Measurements from ENCODE around the gene MCCD1. TPM values are rescaled to one million over a fixed set of nuclear protein-coding genes. Genes with fewer than 3 reads are reported as not detected.
"Not testable (repeated sequence)": the region's sequence is repeated elsewhere in the genome, so short reads cannot be mapped to it uniquely, and the experiment has no call there.

MCCD1 gene
- total and polyA plus RNA-seq, 2 donors, result not detected

GRCh38 chr6:31546339-31546957 is 17.7 kb downstream of the MCCD1 start, which contains the start of gene ATP6V1G2:
ATP6V1G2 (minus strand) TSS chr6:31546608; CDS start chr6:31546559, 49 bp downstream.
- DNase-seq (ENCODE audit: low read depth in 6 of 9, low spot score in 9 of 9), result peak; percentile 75 to 92 (median 84)

GRCh38 chr6:31546958-31547726 is 18.4 kb downstream of the MCCD1 start, which contains the start of gene NFKBIL1:
NFKBIL1 (plus strand) TSS chr6:31547608; CDS start chr6:31547695, 87 bp downstream.
- Histone ChIP-seq H3K27me3 (ENCODE audit: control insufficient read depth in 2 of 2, insufficient read depth in 1 of 2, low read length in 1 of 2) (no peaks in the 10 kb centered on the region), H3K4me3 (ENCODE audit: low read length in 2 of 2) (peak within 1 kb of the TSS; percentile 53 to 63), H3K36me3 (ENCODE audit: control insufficient read depth in 2 of 2, insufficient read depth in 2 of 2, low read length in 1 of 2) (peaks cover 13% of the 10 kb centered on the region in 2 donors), H3K9me3 (ENCODE audit: control insufficient read depth in 2 of 2, insufficient read depth in 1 of 2, low read length in 1 of 2) (no peaks in the 10 kb centered on the region), H3K4me1 (ENCODE audit: control insufficient read depth in 2 of 2, insufficient read depth in 2 of 2, low read length in 2 of 2) (peaks cover 13 to 38% of the 10 kb centered on the region in 2 donors), H3K27ac (ENCODE audit: low read depth in 1 of 2, low read length in 1 of 2) (peak within 1 kb of the TSS; percentile 84 to 87)
- under 1% methylated on average over 25 of the region's 25 CpGs for WGBS
- DNase-seq (ENCODE audit: low read depth in 6 of 9, low spot score in 9 of 9), result peak; percentile 87 to 97 (median 94)

More at GRCh38 chr6:31546339-31546957, 17.7 kb downstream of the MCCD1 start, which contains the start of gene ATP6V1G2:
- Histone ChIP-seq H3K27me3 (ENCODE audit: control insufficient read depth in 2 of 2, insufficient read depth in 1 of 2, low read length in 1 of 2) (no peaks in the 10 kb centered on the region), H3K36me3 (ENCODE audit: control insufficient read depth in 2 of 2, insufficient read depth in 2 of 2, low read length in 1 of 2) (peaks cover 13% of the 10 kb centered on the region in 2 donors), H3K9me3 (ENCODE audit: control insufficient read depth in 2 of 2, insufficient read depth in 1 of 2, low read length in 1 of 2) (no peaks in the 10 kb centered on the region), H3K4me1 (ENCODE audit: control insufficient read depth in 2 of 2, insufficient read depth in 2 of 2, low read length in 2 of 2) (peaks cover 13 to 35% of the 10 kb centered on the region in 2 donors), H3K4me3 (ENCODE audit: low read length in 2 of 2) (peak within 1 kb of the TSS; percentile 53 to 63), H3K27ac (ENCODE audit: low read depth in 1 of 2, low read length in 1 of 2) (peak within 1 kb of the TSS; percentile 84 to 87)
- WGBS, result 16% methylated on average over 11 of the region's 11 CpGs

GRCh38 chr6:31547727-31548543 is 19.2 kb downstream of the MCCD1 start:
- WGBS, result 86% methylated on average over 24 of the region's 24 CpGs
- no peaks in the 10 kb centered on the region for H3K27me3 ChIP-seq (ENCODE audit: control insufficient read depth in 2 of 2, insufficient read depth in 1 of 2, low read length in 1 of 2)

GRCh38 chr6:31548544-31548873 is 19.7 kb downstream of the MCCD1 start:
- Histone ChIP-seq H3K36me3 (ENCODE audit: control insufficient read depth in 2 of 2, insufficient read depth in 2 of 2, low read length in 1 of 2) (peaks cover 13 to 20% of the 10 kb centered on the region in 2 donors), H3K4me3 (ENCODE audit: low read length in 2 of 2) (no peak overlapping the region), H3K9me3 (ENCODE audit: control insufficient read depth in 2 of 2, insufficient read depth in 1 of 2, low read length in 1 of 2) (no peaks in the 10 kb centered on the region), H3K4me1 (ENCODE audit: control insufficient read depth in 2 of 2, insufficient read depth in 2 of 2, low read length in 2 of 2) (peaks cover 7 to 31% of the 10 kb centered on the region in 2 donors), H3K27ac (ENCODE audit: low read depth in 1 of 2, low read length in 1 of 2) (peak overlapping the region in 1 of 2 donors; percentile 87), H3K27me3 (ENCODE audit: control insufficient read depth in 2 of 2, insufficient read depth in 1 of 2, low read length in 1 of 2) (no peaks in the 10 kb centered on the region)
- DNase-seq (ENCODE audit: low read depth in 6 of 9, low spot score in 9 of 9), result no peak
- WGBS, result 97% methylated on average over 2 of the region's 2 CpGs

More at GRCh38 chr6:31547727-31548543, 19.2 kb downstream of the MCCD1 start:
- Histone ChIP-seq H3K4me1 (ENCODE audit: control insufficient read depth in 2 of 2, insufficient read depth in 2 of 2, low read length in 2 of 2) (peaks cover 8 to 34% of the 10 kb centered on the region in 2 donors), H3K9me3 (ENCODE audit: control insufficient read depth in 2 of 2, insufficient read depth in 1 of 2, low read length in 1 of 2) (no peaks in the 10 kb centered on the region), H3K4me3 (ENCODE audit: low read length in 2 of 2) (peak overlapping the region; percentile 53 to 63), H3K36me3 (ENCODE audit: control insufficient read depth in 2 of 2, insufficient read depth in 2 of 2, low read length in 1 of 2) (peaks cover 13 to 14% of the 10 kb centered on the region in 2 donors), H3K27ac (ENCODE audit: low read depth in 1 of 2, low read length in 1 of 2) (peak overlapping the region; percentile 84 to 87)
- DNase-seq (ENCODE audit: low read depth in 6 of 9, low spot score in 9 of 9), result no peak

GRCh38 chr6:31551371-31551770 is 22.6 kb downstream of the MCCD1 start:
- not testable (repeated sequence) for H3K9me3 ChIP-seq (ENCODE audit: control insufficient read depth in 2 of 2, insufficient read depth in 1 of 2, low read length in 1 of 2); H3K27me3 ChIP-seq (ENCODE audit: control insufficient read depth in 2 of 2, insufficient read depth in 1 of 2, low read length in 1 of 2); H3K27ac ChIP-seq (ENCODE audit: low read depth in 1 of 2, low read length in 1 of 2); H3K4me3 ChIP-seq (ENCODE audit: low read length in 2 of 2)
- Histone ChIP-seq H3K4me1 (ENCODE audit: control insufficient read depth in 2 of 2, insufficient read depth in 2 of 2, low read length in 2 of 2) (peaks cover 13 to 34% of the 10 kb centered on the region in 2 donors), H3K36me3 (ENCODE audit: control insufficient read depth in 2 of 2, insufficient read depth in 2 of 2, low read length in 1 of 2) (peaks cover 13 to 26% of the 10 kb centered on the region in 2 donors)
- WGBS, result 27% methylated on average over 5 of the region's 5 CpGs
- peak in 4 of 9 donors; percentile 56 to 88 (median 72) for DNase-seq (ENCODE audit: low read depth in 6 of 9, low spot score in 9 of 9)

- H3K27me3 ChIP-seq (ENCODE audit: control insufficient read depth in 2 of 2, insufficient read depth in 1 of 2, low read length in 1 of 2), result no peaks in the 10 kb centered on the region
- DNase-seq (ENCODE audit: low read depth in 6 of 9, low spot score in 9 of 9), result peak in 1 of 9 donors; percentile 74
- H3K27ac ChIP-seq (ENCODE audit: low read depth in 1 of 2, low read length in 1 of 2), result peak overlapping the region; percentile 74 to 75
- no peak overlapping the region for H3K4me3 ChIP-seq (ENCODE audit: low read length in 2 of 2)
- peaks cover 7 to 36% of the 10 kb centered on the region in 2 donors for H3K36me3 ChIP-seq (ENCODE audit: control insufficient read depth in 2 of 2, insufficient read depth in 2 of 2, low read length in 1 of 2)
- peaks cover 43 to 61% of the 10 kb centered on the region in 2 donors for H3K4me1 ChIP-seq (ENCODE audit: control insufficient read depth in 2 of 2, insufficient read depth in 2 of 2, low read length in 2 of 2)
- 10% methylated on average over 3 of the region's 3 CpGs for WGBS
- no peaks in the 10 kb centered on the region for H3K9me3 ChIP-seq (ENCODE audit: control insufficient read depth in 2 of 2, insufficient read depth in 1 of 2, low read length in 1 of 2)
Measured at GRCh38 chr6:31556307-31556706, 27.5 kb downstream of the MCCD1 start.

GRCh38 chr6:31557443-31558317 is 28.9 kb downstream of the MCCD1 start:
- Histone ChIP-seq H3K27me3 (ENCODE audit: control insufficient read depth in 2 of 2, insufficient read depth in 1 of 2, low read length in 1 of 2) (no peaks in the 10 kb centered on the region), H3K4me3 (ENCODE audit: low read length in 2 of 2) (no peak overlapping the region), H3K36me3 (ENCODE audit: control insufficient read depth in 2 of 2, insufficient read depth in 2 of 2, low read length in 1 of 2) (peaks cover 7 to 34% of the 10 kb centered on the region in 2 donors), H3K9me3 (ENCODE audit: control insufficient read depth in 2 of 2, insufficient read depth in 1 of 2, low read length in 1 of 2) (no peaks in the 10 kb centered on the region), H3K27ac (ENCODE audit: low read depth in 1 of 2, low read length in 1 of 2) (peak overlapping the region; percentile 71 to 85), H3K4me1 (ENCODE audit: control insufficient read depth in 2 of 2, insufficient read depth in 2 of 2, low read length in 2 of 2) (peaks cover 43 to 61% of the 10 kb centered on the region in 2 donors)
- 70% methylated on average over 24 of the region's 24 CpGs for WGBS
- no peak for DNase-seq (ENCODE audit: low read depth in 6 of 9, low spot score in 9 of 9)

GRCh38 chr6:31558318-31558625 is 29.5 kb downstream of the MCCD1 start:
- Histone ChIP-seq H3K4me1 (ENCODE audit: control insufficient read depth in 2 of 2, insufficient read depth in 2 of 2, low read length in 2 of 2) (peaks cover 43 to 61% of the 10 kb centered on the region in 2 donors), H3K27ac (ENCODE audit: low read depth in 1 of 2, low read length in 1 of 2) (peak overlapping the region; percentile 71 to 85), H3K36me3 (ENCODE audit: control insufficient read depth in 2 of 2, insufficient read depth in 2 of 2, low read length in 1 of 2) (peaks cover 7 to 31% of the 10 kb centered on the region in 2 donors), H3K9me3 (ENCODE audit: control insufficient read depth in 2 of 2, insufficient read depth in 1 of 2, low read length in 1 of 2) (no peaks in the 10 kb centered on the region), H3K4me3 (ENCODE audit: low read length in 2 of 2) (peak overlapping the region in 1 of 2 donors; percentile 21), H3K27me3 (ENCODE audit: control insufficient read depth in 2 of 2, insufficient read depth in 1 of 2, low read length in 1 of 2) (no peaks in the 10 kb centered on the region)
- DNase-seq (ENCODE audit: low read depth in 6 of 9, low spot score in 9 of 9), result no peak
- WGBS, result 69% methylated on average over 8 of the region's 8 CpGs
